ENCODE measurements around the gene SEPHS2. TPM values are rescaled to one million over a fixed set of nuclear protein-coding genes. Genes with fewer than 3 reads are reported as not detected.

The SEPHS2 gene
- total and polyA plus RNA-seq, 2 of the 8 experiments (the other 6 are each of a cell fraction or from before 2014, with no cell fraction given): 28.2 to 61.8 TPM

DNA sequence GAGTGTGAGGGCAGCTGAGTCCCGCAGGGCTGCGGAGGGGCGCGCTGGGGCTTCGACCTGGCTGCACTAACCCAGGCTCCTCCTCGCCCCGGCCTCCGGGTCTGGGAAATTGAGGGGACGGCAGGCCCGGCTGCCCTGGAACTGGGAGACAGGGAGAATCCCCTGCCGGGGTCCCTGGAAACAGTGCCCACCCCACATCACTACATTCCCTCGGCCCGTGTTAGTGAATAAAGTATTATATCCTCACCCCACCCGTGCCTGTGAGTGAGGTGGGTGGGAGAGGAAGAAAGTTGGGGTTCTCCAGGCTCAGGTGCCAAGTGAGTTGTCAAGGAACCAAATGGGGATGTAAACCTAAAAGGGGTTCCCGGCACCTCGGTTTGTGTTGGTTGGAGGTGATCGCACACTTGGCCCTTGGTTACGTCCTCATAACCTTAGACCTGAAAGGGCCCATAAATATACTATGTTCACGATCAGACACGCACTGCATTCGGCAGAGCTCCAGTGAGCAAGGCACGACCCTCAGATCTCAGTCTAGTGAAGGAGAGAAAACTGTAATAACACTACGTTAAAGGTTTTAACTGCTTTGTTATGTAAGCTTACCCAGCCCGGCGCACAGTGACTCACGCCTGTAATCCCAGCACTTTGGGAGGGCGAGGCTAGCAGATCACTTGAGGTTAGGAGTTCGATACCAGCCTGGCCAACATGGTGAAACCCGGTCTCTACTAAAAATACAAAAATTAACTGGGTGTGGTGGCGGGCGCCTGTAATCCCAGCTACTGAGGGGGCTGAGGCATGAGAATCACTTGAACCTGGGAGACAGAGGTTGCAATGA lies 27.1 kb downstream of the SEPHS2 start:
- Histone ChIP-seq H3K23me2 (ENCODE audit: low read depth, low read length) (peaks cover 8% of the 10 kb centered on the region; the same call in 1 of the 2 replicates), H3K9me3 (ENCODE audit: insufficient read depth in 2 of 2, low read depth in 1 of 2, low read length in 1 of 2) (no peaks in the 10 kb centered on the region), H3K18ac (ENCODE audit: extremely low read depth, low read length) (no peak overlapping the region), H3K27me3 (replicated peaks in 1 of 4; ENCODE audit: control insufficient read depth in 3 of 4, extremely low read depth in 1 of 4, insufficient read depth in 3 of 4, low read length in 3 of 4) (no peaks in the 10 kb centered on the region), H4K5ac (ENCODE audit: insufficient read length, low read depth, low read length) (no peak overlapping the region), H3K4me1 (replicated peaks in 1 of 4; ENCODE audit: control insufficient read depth in 3 of 4, insufficient read depth in 4 of 4, low read length in 3 of 4) (peaks cover 3 to 6% (median 5%) of the 10 kb centered on the region in 4 experiments; a peak in 6 of 7 replicates), H4K20me1 (replicated peaks in 1 of 2; ENCODE audit: control insufficient read depth in 1 of 2, insufficient read depth in 2 of 2, low read length in 2 of 2) (peaks cover 2 to 12% of the 10 kb centered on the region in 2 experiments), H3K56ac (replicated peaks; ENCODE audit: insufficient read length, low read depth, low read length) (no peak overlapping the region), H2AFZ (ENCODE audit: low read length) (no peak overlapping the region), H2BK20ac (ENCODE audit: low read length) (no peak overlapping the region), H2AK5ac (ENCODE audit: low read depth, low read length) (no peak overlapping the region), H2BK15ac (ENCODE audit: low read length) (no peak overlapping the region), H3K4me3 (ENCODE audit: extremely low read depth in 1 of 4, insufficient read depth in 2 of 4, low read depth in 3 of 4, low read length in 4 of 4) (peak overlapping the region; percentile 21 to 60 (median 34); a peak in 7 of 8 replicates), H2BK12ac (ENCODE audit: low read depth, low read length) (no peak overlapping the region), H4K91ac (replicated peaks; ENCODE audit: insufficient read length, low read length) (no peak overlapping the region), H3K79me1 (ENCODE audit: low read depth, low read length) (peaks cover 6% of the 10 kb centered on the region; the same call in 1 of the 2 replicates), H3K4ac (replicated peaks; ENCODE audit: insufficient read length, low read depth, low read length) (no peak overlapping the region), H2BK5ac (ENCODE audit: low read depth, low read length) (0 out of 2 replicates have a peak overlapping the region, but pooled peaks have one; percentile 32), H3K36me3 (ENCODE audit: control insufficient read depth in 2 of 4, insufficient read depth in 4 of 4, low read length in 3 of 4) (peaks cover 8 to 26% (median 12%) of the 10 kb centered on the region in 4 experiments), H4K8ac (ENCODE audit: extremely low read depth, insufficient read depth, low read length) (peak overlapping the region; percentile 71), H2BK120ac (replicated peaks; ENCODE audit: low read depth, low read length) (no peak overlapping the region), H3K23ac (ENCODE audit: insufficient read length) (no peak overlapping the region), H3K9ac (replicated peaks in 1 of 4; ENCODE audit: extremely low read depth in 1 of 4, low read depth in 3 of 4, low read length in 3 of 4) (peak overlapping the region in 1 of 4 experiments; percentile 20; a peak in 1 of 7 replicates), H3K14ac (ENCODE audit: insufficient read length) (no peak overlapping the region), H3K4me2 (ENCODE audit: insufficient read depth in 1 of 2, low read depth in 2 of 2, low read length in 2 of 2) (peak overlapping the region; percentile 64 to 76), H3K27ac (ENCODE audit: low read depth, low read length) (no peak overlapping the region), H3K79me2 (ENCODE audit: control insufficient read depth in 1 of 2, insufficient read depth in 2 of 2, low read length in 2 of 2) (no peaks in the 10 kb centered on the region)
- POLR2A ChIA-PET (ENCODE audit: partially characterized antibody): interaction anchor here (0.8 to 4.0 kb wide), 20 partner anchors 11 to 353 kb away, joined by 3 to 34 read pairs (median 3); partner anchors contain the start of genes ALDOA, CD2BP2, DCTPP1 and ZNF48
- WGBS, 2 experiments (ENCODE audit: extremely low coverage in 1 of 2, insufficient coverage in 1 of 2, insufficient read length in 1 of 2, insufficient replicate concordance in 2 of 2, low coverage in 1 of 2, low lambda C conversion rate in 2 of 2, missing lambda C conversion rate in 1 of 2): 61% methylated on average over 31 of the region's 31 CpGs; no CpG with 5 or more reads in 1 of the 2 experiments
- CTCF ChIA-PET (ENCODE audit: partially characterized antibody): interaction anchor here (0.6 to 3.3 kb wide), 16 partner anchors 9 to 211 kb away, joined by 3 to 13 read pairs (median 3); partner anchors contain the start of genes DCTPP1, ZNF48 and ZNF771
- no peak for FAIRE-seq
- no peak for DNase-seq (ENCODE audit: low read depth in 1 of 2, low spot score in 2 of 2)
- TF ChIP-seq EZH2 (IDR thresholded peaks at IDR 0.05; ENCODE audit: low read depth, low read length, severe bottlenecking) (peak; percentile 48), CTBP2 (IDR thresholded peaks at IDR 0.05; ENCODE audit: borderline replicate concordance, insufficient read depth, insufficient read length, low read length) (no peak)
